GM12892 (cell line): ENCODE measurements around the gene SUSD5.
"Not testable (repeated sequence)": the region's sequence is repeated elsewhere in the genome, so short reads cannot be mapped to it uniquely, and the experiment has no call there.

Experiments
- DNase-seq: peaks from one replicate; pipeline ENCODE4 v3.0.0; 2011; ENCODE audit not compliant: insufficient read length
- FAIRE-seq: peaks from 2 replicates; lab custom pipeline; 2011; peaks lifted over from hg19 to GRCh38; lab: Jason Lieb, UNC
- POLR2A ChIP-seq: IDR thresholded peaks from 2 replicates; pipeline ENCODE4 v1.6.1; 2011; ENCODE audit warnings: low read depth, low read length, control low read depth
- POLR2AphosphoS5 ChIP-seq: IDR thresholded peaks from 2 replicates; pipeline ENCODE4 v1.6.1; 2011; ENCODE audit warnings: low read depth, low read length, control low read depth
- TAF1 ChIP-seq: IDR thresholded peaks from 2 replicates; pipeline ENCODE4 v1.6.1; 2011; ENCODE audit warnings: low read depth, mild to moderate bottlenecking, control low read depth, low read length, borderline replicate concordance

SUSD5 gene

DNA sequence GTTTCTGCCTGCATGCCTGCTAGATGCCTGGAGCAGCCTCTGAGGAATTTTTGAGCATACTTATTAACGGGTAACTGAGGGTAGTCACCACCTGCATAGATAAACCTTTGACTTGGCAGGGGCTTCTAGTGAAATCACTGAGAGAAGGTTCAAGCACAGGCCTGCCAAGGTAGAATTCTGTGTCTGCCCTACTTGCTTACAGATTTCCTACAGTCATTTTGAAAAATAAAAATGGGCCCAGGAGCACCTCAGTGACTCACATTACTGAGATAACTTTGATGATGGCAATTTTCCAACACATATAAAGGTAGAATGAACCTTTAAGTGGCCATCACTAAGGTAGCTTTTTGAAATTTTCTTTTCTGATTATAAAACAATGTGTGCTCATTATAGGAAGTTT lies 94.0 kb downstream of the SUSD5 start:
- TF ChIP-seq POLR2AphosphoS5, result no peak
- no peak for TF ChIP-seq TAF1
- TF ChIP-seq POLR2A, result no peak
- FAIRE-seq, result no peak
- no peak for DNase-seq

DNA sequence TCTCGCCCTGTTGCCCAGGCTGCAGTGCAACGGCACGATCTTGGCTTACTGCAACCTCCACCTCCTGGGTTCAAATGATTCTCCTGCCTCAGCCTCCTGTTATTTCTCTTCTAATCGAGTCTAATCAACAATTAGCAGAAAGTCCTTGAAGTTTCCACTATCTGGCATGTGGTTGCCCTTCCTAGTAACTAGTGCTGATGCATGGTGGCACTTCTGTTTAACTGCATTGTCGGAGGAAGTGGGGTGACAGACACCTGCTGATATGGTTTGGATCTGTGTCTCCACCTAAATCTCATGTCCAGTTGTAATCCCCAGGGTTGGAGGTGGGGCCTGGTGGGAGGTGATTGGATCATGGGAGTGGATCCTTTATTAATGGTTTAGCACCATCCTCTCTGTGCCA lies 95.6 kb downstream of the SUSD5 start:
- TF ChIP-seq POLR2AphosphoS5, result no peak
- TF ChIP-seq TAF1, result no peak
- no peak for TF ChIP-seq POLR2A
- DNase-seq, result no peak
- FAIRE-seq, result no peak

DNA sequence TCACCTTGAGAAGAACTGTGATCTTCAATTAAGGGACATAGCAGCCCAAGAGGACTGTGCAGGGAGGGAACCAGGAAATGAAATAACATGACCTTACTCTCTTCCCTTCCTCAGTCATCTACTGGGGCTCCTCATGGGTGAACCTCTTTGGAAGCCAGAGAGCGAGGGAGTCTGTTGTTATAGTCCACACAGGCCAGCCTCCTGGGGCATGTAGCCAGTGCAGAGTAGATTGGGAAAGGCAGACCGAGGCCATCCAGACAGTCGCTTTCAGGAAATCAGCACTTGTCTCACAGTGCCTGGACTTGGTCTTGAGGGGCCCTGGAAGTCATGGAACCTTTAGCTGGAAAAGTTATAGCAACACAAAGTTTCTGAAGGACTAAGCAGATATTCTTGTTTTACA lies 98.7 kb downstream of the SUSD5 start:
- no peak for FAIRE-seq

DNA sequence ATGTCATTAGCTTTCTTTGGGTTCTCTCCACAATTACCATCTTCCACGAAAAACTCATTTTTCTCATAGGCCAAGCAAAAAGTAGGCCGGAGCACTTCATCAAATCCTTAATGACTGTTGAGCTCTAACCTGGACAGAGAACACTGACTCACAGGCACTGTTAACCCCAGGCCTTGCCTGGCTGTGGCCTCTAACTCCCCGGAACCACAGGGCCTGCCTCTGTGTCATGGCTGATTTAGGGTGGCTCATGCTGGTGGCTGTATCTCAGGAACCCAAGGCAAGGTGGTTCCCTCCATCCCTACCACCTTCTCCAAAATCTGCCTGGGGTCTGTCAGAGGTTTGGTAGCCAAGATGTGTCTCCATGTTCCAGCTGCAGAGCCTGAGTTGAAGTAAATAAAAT lies 101.1 kb downstream of the SUSD5 start:
- no peak for DNase-seq
- TF ChIP-seq POLR2A, result no peak
- no peak for TF ChIP-seq POLR2AphosphoS5
- TF ChIP-seq TAF1, result no peak
- no peak for FAIRE-seq

More for the DNA sequence above, 98.7 kb downstream of the SUSD5 start:
- TF ChIP-seq TAF1 (no peak), POLR2A (no peak), POLR2AphosphoS5 (no peak)
- DNase-seq, result no peak

DNA sequence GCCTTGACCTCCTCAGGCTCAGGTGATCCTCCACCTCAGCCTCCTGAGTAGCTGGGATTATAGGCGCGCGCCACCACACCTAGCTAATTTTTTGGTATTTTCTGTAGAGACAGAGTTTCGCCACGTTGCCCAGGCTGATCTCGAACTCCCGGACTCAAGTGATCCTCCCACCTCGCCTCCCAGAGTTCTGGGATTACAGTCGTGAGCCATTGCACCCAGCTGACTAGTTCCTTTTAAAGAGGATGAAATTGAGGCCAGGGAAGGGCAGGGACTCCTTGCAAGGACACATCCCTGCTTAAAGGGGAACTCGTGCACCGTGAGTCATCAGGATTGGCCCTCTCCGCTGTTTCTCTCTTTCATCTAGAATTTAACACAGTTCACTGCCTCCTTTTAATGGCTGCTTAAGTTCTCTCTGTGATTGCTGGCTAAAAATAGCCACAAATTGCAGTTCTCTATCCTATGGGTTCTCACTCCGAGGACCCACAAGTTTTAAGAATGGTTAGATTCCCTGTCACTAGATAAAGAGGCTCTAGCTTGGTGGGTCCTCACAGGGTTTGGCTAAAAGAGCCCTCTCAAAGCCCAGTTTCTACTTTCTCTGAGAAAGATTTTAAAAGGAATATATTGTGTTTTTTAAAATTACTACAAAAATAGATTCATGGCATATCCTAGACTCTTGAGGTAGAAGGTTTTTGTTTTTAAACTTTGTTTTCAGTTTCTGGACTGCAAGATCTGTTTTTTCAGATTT lies 103.4 kb downstream of the SUSD5 start:
- FAIRE-seq, result peak; percentile 42
- no peak for DNase-seq
- TF ChIP-seq POLR2AphosphoS5, result no peak
- no peak for TF ChIP-seq TAF1
- no peak for TF ChIP-seq POLR2A

DNA sequence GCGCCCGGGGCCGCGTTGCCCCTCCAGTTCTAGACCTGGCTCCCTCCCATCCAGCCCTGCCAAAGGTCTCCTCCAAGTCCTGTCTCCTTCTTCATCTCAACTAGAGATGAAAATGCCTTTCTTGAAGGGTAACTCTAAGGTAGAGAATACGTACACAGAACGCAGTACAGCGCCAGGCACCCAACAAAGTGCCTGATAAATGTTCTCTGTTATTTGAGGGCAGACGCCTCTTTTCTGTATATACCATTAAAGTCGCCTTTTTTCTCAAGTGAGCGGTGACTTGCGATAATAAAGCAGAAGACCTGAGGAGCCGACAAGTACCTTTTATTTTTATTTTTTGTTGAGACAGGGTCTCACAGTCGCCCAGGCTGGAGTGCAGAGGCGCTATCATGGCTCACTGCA lies 104.0 kb downstream of the SUSD5 start:
- TF ChIP-seq POLR2A, result no peak
- no peak for TF ChIP-seq POLR2AphosphoS5
- TF ChIP-seq TAF1, result no peak
- peak; percentile 5 for FAIRE-seq
- no peak for DNase-seq

GRCh38 chr3:33113772-33114621 lies 104.6 kb downstream of the SUSD5 start, which contains the start of gene CRTAP:
TSS of gene CRTAP (plus strand) at chr3:33114014. CDS start at chr3:33114078, 64 bp downstream.
- TF ChIP-seq POLR2A (peak; percentile 56; the same call in 1 of the 2 replicates), POLR2AphosphoS5 (no peak; the same call in 1 of the 2 replicates), TAF1 (peak; percentile 13; the same call in 1 of the 2 replicates)
- DNase-seq (peak; percentile 61), FAIRE-seq (peak; percentile 91)

GRCh38 chr3:33111581-33111980 lies 107.0 kb downstream of the SUSD5 start:
- FAIRE-seq, result peak; percentile 88
- DNase-seq, result no peak
- TF ChIP-seq TAF1 (no peak), POLR2AphosphoS5 (no peak), POLR2A (no peak)

- not testable (repeated sequence) for DNase-seq, FAIRE-seq
These were observed 111.8 kb downstream of the SUSD5 start for GRCh38 chr3:33106854-33107253.

DNA sequence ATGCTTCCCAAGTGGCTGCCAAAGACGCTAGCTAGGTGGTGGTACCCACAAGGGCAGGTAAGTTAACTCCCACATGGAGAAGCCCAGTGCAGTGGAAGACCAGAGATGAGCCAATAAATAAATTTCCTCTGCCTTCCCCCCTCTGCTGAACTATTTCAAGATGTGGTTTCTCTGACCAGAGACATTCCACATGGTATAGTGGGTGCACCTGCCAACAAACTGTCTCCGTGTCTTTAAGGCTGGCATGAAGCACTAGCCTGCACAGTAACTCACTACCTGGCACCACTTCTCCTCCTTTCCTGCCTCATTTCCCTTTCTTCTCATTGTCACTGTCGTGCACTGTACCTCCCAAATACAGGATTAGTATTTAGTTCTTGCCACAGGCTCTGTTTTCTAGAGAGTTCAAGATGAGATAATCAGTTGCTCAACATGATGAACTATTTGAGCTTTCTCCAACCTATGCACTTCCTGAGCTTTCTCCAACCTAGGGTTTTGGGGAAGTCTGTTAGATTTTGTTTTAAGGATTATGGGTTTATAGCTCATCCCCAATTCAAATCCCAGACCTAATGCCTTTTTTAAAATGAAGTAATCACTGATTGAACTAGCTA lies 113.2 kb downstream of the SUSD5 start:
- no peak for TF ChIP-seq POLR2AphosphoS5
- no peak for TF ChIP-seq TAF1
- TF ChIP-seq POLR2A, result no peak
- FAIRE-seq, result peak; percentile 21
- no peak for DNase-seq

DNA sequence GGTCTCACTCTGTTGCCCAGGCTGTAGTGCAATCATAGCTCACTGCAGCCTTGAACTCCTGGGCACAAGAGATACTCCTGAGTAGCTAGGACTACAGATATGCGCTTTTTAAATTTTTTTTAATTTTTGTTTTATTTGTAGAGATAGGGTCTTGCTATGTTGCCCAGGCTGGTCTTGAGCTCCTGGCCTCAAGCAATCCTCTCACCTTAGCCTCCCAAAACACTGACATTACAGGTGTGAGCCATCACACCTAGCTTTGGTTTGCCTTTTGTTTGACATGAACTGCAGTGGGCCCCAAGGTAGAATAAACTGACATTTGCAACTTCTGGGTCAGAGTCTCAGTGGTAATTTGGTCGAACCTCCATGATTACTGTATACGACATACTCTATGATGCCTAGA lies 113.8 kb downstream of the SUSD5 start:
- TF ChIP-seq TAF1, result no peak
- TF ChIP-seq POLR2AphosphoS5, result no peak
- no peak for TF ChIP-seq POLR2A
- DNase-seq, result no peak
- no peak for FAIRE-seq
